Parathyroid adenoma (tissue), 2 donors: Measurements from ENCODE around the gene WIZ.

Experiments used
- H2AFZ ChIP-seq: fragments of 300-600 bp; sonication (generic); one replicate; pipeline ENCODE4 v1.7.0; 2017; ENCODE audit warnings: antibody characterized with exemption, mild to moderate bottlenecking
- H3K27ac ChIP-seq: fragments of 300-600 bp; sonication (generic); one replicate; pipeline ENCODE4 v1.7.0; 2017
- H3K27me3 ChIP-seq: fragments of 300-600 bp; sonication (generic); one replicate; pipeline ENCODE4 v1.7.0; 2017; ENCODE audit warnings: low read length; ENCODE audit not compliant: control insufficient read depth, insufficient read depth
- H3K36me3 ChIP-seq: fragments of 300-600 bp; sonication (generic); one replicate; pipeline ENCODE4 v1.7.0; 2017; ENCODE audit warnings: low read length; ENCODE audit not compliant: control insufficient read depth, insufficient read depth
- H3K4me1 ChIP-seq: fragments of 300-600 bp; sonication (generic); one replicate; pipeline ENCODE4 v1.7.0; 2017; ENCODE audit warnings: control low read depth
- H3K4me2 ChIP-seq: fragments of 300-600 bp; sonication (generic); one replicate; pipeline ENCODE4 v1.7.0; 2017; ENCODE audit warnings: low read length
- H3K4me3 ChIP-seq: fragments of 300-600 bp; sonication (generic); one replicate; pipeline ENCODE4 v1.7.0; 2017; ENCODE audit warnings: low read depth, low read length
- H3K79me2 ChIP-seq: fragments of 300-600 bp; sonication (generic); one replicate; pipeline ENCODE4 v1.7.0; 2017; ENCODE audit warnings: control low read depth
- H3K9ac ChIP-seq: fragments of 300-600 bp; sonication (generic); one replicate; pipeline ENCODE4 v1.7.0; 2017; ENCODE audit warnings: mild to moderate bottlenecking
- H3K9me3 ChIP-seq: fragments of 300-600 bp; sonication (generic); one replicate; pipeline ENCODE4 v1.7.0; 2017; ENCODE audit warnings: low read length; ENCODE audit not compliant: control insufficient read depth
- TF ChIP-seq, protein P1 (sequence below): fragments of 300-600 bp; sonication (generic); IDR thresholded peaks from one replicate; pipeline ENCODE4 v1.7.0; 2017; ENCODE audit warnings: antibody characterized with exemption, mild to moderate bottlenecking
- donor health status: primary hyperparathyroidism.

The WIZ gene

GRCh38 chr19:15378534-15379082 is 71.1 kb downstream of the WIZ start:
- Histone ChIP-seq H3K4me1 (peaks cover 15% of the 10 kb centered on the region), H3K4me3 (peak overlapping the region; percentile 98)
- TF ChIP-seq, protein P1, sequence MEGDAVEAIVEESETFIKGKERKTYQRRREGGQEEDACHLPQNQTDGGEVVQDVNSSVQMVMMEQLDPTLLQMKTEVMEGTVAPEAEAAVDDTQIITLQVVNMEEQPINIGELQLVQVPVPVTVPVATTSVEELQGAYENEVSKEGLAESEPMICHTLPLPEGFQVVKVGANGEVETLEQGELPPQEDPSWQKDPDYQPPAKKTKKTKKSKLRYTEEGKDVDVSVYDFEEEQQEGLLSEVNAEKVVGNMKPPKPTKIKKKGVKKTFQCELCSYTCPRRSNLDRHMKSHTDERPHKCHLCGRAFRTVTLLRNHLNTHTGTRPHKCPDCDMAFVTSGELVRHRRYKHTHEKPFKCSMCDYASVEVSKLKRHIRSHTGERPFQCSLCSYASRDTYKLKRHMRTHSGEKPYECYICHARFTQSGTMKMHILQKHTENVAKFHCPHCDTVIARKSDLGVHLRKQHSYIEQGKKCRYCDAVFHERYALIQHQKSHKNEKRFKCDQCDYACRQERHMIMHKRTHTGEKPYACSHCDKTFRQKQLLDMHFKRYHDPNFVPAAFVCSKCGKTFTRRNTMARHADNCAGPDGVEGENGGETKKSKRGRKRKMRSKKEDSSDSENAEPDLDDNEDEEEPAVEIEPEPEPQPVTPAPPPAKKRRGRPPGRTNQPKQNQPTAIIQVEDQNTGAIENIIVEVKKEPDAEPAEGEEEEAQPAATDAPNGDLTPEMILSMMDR, result no peak

DNA sequence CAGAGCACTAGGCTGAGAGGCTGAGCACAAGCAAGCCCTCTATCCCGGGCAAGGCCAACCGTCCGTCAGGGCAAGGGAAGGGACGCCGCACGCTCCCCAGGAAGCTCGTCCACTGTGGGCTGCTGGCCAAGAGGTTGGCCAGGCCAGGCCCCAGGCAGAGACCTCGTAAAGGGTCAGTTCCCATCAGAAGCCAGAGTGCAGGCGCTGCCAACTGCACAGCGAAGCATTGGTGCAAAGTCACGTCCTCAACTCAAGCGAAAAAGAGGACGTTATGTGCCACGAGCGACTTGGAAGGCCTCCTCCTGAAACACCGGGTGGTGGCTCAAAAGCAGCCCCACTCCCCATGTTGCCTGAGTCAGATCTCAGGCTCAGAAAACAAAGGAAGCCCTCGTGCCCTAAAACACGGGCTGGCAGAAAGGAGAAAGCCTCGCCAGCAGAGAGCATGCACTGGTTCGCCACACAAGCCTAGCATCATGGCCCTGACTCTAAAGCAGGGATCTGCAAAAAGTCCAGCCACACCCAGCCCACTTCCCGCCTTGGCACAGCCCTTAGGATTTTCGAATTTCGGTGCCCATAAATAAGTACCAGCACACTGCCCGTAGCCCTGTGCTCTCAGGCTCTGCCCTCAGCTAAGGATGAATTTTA is 74.8 kb downstream of the WIZ start:
- Histone ChIP-seq H3K79me2 (peaks cover 74% of the 10 kb centered on the region), H3K4me2 (peak overlapping the region; percentile 49), H3K27me3 (no peaks in the 10 kb centered on the region), H3K4me1 (peaks cover 15% of the 10 kb centered on the region), H2AFZ (no peak overlapping the region), H3K4me3 (no peak overlapping the region), H3K36me3 (no peaks in the 10 kb centered on the region), H3K9me3 (no peaks in the 10 kb centered on the region), H3K9ac (no peak overlapping the region), H3K27ac (peak overlapping the region; percentile 43)
- TF ChIP-seq, protein P1, result no peak

More at GRCh38 chr19:15378534-15379082, 71.1 kb downstream of the WIZ start:
- peaks cover 47% of the 10 kb centered on the region for H3K79me2 ChIP-seq
- no peaks in the 10 kb centered on the region for H3K36me3 ChIP-seq
- peak overlapping the region; percentile 99 for H3K4me2 ChIP-seq
- H3K9me3 ChIP-seq, result no peaks in the 10 kb centered on the region
- peak overlapping the region; percentile 90 for H3K27ac ChIP-seq
- H2AFZ ChIP-seq, result peak overlapping the region; percentile 77
- H3K27me3 ChIP-seq, result no peaks in the 10 kb centered on the region
- H3K9ac ChIP-seq, result peak overlapping the region; percentile 97

DNA sequence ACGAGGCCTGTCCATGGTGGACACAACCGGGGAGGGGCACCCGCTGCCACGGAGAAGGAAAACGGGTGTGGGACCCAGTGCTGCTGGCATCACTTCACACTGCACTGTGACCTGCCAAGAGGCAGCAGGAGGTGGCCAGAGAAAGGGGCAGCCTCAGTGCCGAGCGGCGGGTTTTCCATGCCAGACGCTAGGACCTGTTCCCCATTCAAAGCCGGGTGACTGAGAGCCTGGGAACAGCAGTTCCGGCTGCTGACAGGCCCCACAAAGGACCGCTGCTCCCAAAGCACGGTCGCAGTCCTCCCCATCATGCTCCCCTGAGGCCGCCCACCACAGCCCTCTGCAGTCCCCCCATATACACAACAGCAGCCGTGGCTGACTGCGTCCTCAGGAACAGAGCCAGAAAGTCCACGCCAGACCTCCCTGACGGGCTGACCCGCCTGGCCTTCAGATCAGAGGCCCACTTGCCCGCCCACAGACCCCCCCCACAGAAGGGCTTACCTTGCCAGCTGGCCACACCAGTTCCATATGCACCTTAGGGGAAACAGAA is 75.6 kb downstream of the WIZ start:
- Histone ChIP-seq H3K4me1 (peaks cover 15% of the 10 kb centered on the region), H3K4me2 (peak overlapping the region; percentile 49), H2AFZ (no peak overlapping the region), H3K79me2 (peaks cover 75% of the 10 kb centered on the region), H3K27ac (peak overlapping the region; percentile 43), H3K9me3 (no peaks in the 10 kb centered on the region), H3K27me3 (no peaks in the 10 kb centered on the region), H3K36me3 (no peaks in the 10 kb centered on the region), H3K9ac (no peak overlapping the region), H3K4me3 (no peak overlapping the region)
- TF ChIP-seq, protein P1, result no peak

GRCh38 chr19:15373644-15374043 is 76.1 kb downstream of the WIZ start:
- Histone ChIP-seq H3K4me3 (no peak overlapping the region), H3K9ac (no peak overlapping the region), H3K79me2 (peaks cover 71% of the 10 kb centered on the region), H3K4me2 (no peak overlapping the region), H3K9me3 (no peaks in the 10 kb centered on the region), H3K4me1 (peaks cover 15% of the 10 kb centered on the region), H3K36me3 (no peaks in the 10 kb centered on the region), H2AFZ (no peak overlapping the region), H3K27me3 (no peaks in the 10 kb centered on the region), H3K27ac (no peak overlapping the region)
- TF ChIP-seq, protein P1, result no peak
